DOHH2 (cell line): ENCODE data around the gene FABP7.

Experiments used
- H3F3A ChIP-seq: fragments of 200-600 bp; sonication (generic), shearing (Covaris generic); 2 replicates; pipeline ENCODE4 v1.6.0; 2016; ENCODE audit warnings: antibody characterized with exemption, mild to moderate bottlenecking; ENCODE audit not compliant: control insufficient read depth, insufficient read depth
- H3K27ac ChIP-seq: fragments of 200-600 bp; sonication (generic); 2 replicates; pipeline ENCODE4 v1.5.1; 2014; ENCODE audit warnings: low read depth, mild to moderate bottlenecking, low read length, moderate library complexity
- H3K27me3 ChIP-seq: fragments of 200-600 bp; sonication (generic); 2 replicates; pipeline ENCODE4 v1.6.1; 2014; ENCODE audit warnings: mild to moderate bottlenecking, low read length, mixed read lengths; ENCODE audit not compliant: control insufficient read depth
- H3K36me3 ChIP-seq: fragments of 200-600 bp; sonication (generic); 2 replicates; pipeline ENCODE4 v1.6.1; 2014; ENCODE audit warnings: mild to moderate bottlenecking, low read length, moderate library complexity, mixed read lengths; ENCODE audit not compliant: control insufficient read depth
- H3K4me1 ChIP-seq: fragments of 200-600 bp; sonication (generic); 2 replicates; pipeline ENCODE4 v1.6.1; 2014; ENCODE audit warnings: mild to moderate bottlenecking, low read length, mixed read lengths; ENCODE audit not compliant: control insufficient read depth
- H3K4me2 ChIP-seq: fragments of 200-600 bp; sonication (generic); 2 replicates; pipeline ENCODE4 v1.6.0; 2014; ENCODE audit warnings: mild to moderate bottlenecking, low read length, moderate library complexity
- H3K4me3 ChIP-seq: fragments of 200-600 bp; sonication (generic); 2 replicates; pipeline ENCODE4 v1.5.1; 2014; ENCODE audit warnings: mild to moderate bottlenecking, low read length, mixed read lengths
- H3K79me2 ChIP-seq: fragments of 200-600 bp; sonication (generic); 2 replicates; pipeline ENCODE4 v1.6.1; 2014; ENCODE audit warnings: mild to moderate bottlenecking, low read length, mixed read lengths; ENCODE audit not compliant: control insufficient read depth
- H3K9me2 ChIP-seq: fragments of 200-600 bp; sonication (generic); replicated peaks from 2 replicates; pipeline ENCODE4 v1.6.1; 2014; ENCODE audit warnings: mild to moderate bottlenecking, low read length, mixed read lengths; ENCODE audit not compliant: control insufficient read depth
- H3K9me3 ChIP-seq: fragments of 200-600 bp; sonication (generic); 2 replicates; pipeline ENCODE4 v1.6.1; 2014; ENCODE audit warnings: antibody characterized with exemption, low read length, mixed read lengths; ENCODE audit not compliant: control insufficient read depth, insufficient read depth
- H4K20me1 ChIP-seq: fragments of 200-600 bp; sonication (generic); 2 replicates; pipeline ENCODE4 v1.6.0; 2014; ENCODE audit warnings: low read depth, mild to moderate bottlenecking, antibody characterized with exemption, low read length, moderate library complexity; ENCODE audit not compliant: control insufficient read depth, insufficient read depth
- CTCF ChIP-seq: fragments of 200-600 bp; sonication (generic); IDR thresholded peaks from one replicate; pipeline ENCODE4 v1.5.1; 2014; ENCODE audit warnings: antibody characterized with exemption, mild to moderate bottlenecking, low read depth, low read length; ENCODE audit not compliant: poor library complexity, severe bottlenecking
- EZH2phosphoT487 ChIP-seq: fragments of 200-600 bp; sonication (generic); IDR thresholded peaks from 2 replicates; pipeline ENCODE4 v1.6.1; 2017; ENCODE audit warnings: borderline replicate concordance, mild to moderate bottlenecking, antibody characterized with exemption, low read length, moderate library complexity, mixed read lengths

FABP7 gene

GRCh38 chr6:122790423-122791309, 11.2 kb downstream of the FABP7 start:
- no peaks in the 10 kb centered on the region for H3K36me3 ChIP-seq
- TF ChIP-seq EZH2phosphoT487 (no peak), CTCF (no peak)
- no peak overlapping the region for H3K4me2 ChIP-seq
- H3K9me3 ChIP-seq, result no peaks in the 10 kb centered on the region
- H3K27ac ChIP-seq, result no peak overlapping the region
- no peaks in the 10 kb centered on the region for H3K79me2 ChIP-seq
- no peaks in the 10 kb centered on the region for H4K20me1 ChIP-seq
- H3K9me2 ChIP-seq, result no peaks in the 10 kb centered on the region
- H3F3A ChIP-seq, result no peaks in the 10 kb centered on the region
- no peak overlapping the region for H3K4me3 ChIP-seq
- no peaks in the 10 kb centered on the region for H3K4me1 ChIP-seq
- peaks cover 32% of the 10 kb centered on the region for H3K27me3 ChIP-seq

DNA sequence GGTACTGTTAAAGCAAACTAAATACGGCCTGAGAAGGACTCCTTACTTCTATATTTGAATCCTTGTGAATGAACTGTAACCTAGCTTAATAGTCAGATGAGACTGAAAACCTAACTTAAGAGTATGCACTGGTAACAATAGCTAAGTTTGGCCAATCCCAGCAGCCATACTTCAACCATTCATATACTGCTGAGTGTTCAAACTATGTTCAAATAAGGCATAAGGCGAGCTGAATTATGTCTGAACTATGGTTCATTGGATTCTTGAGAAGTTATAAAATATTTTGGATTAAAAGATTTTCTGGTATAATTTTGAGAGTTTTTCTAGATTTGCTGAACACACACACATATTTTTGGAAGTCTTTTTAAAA, 11.8 kb downstream of the FABP7 start:
- H3K36me3 ChIP-seq, result no peaks in the 10 kb centered on the region
- no peak overlapping the region for H3K4me2 ChIP-seq
- no peaks in the 10 kb centered on the region for H4K20me1 ChIP-seq
- TF ChIP-seq CTCF (no peak), EZH2phosphoT487 (no peak)
- no peaks in the 10 kb centered on the region for H3F3A ChIP-seq
- no peak overlapping the region for H3K4me3 ChIP-seq
- H3K4me1 ChIP-seq, result no peaks in the 10 kb centered on the region
- H3K27me3 ChIP-seq, result peaks cover 32% of the 10 kb centered on the region
- no peaks in the 10 kb centered on the region for H3K9me3 ChIP-seq
- H3K79me2 ChIP-seq, result no peaks in the 10 kb centered on the region
- no peak overlapping the region for H3K27ac ChIP-seq
- H3K9me2 ChIP-seq, result no peaks in the 10 kb centered on the region

DNA sequence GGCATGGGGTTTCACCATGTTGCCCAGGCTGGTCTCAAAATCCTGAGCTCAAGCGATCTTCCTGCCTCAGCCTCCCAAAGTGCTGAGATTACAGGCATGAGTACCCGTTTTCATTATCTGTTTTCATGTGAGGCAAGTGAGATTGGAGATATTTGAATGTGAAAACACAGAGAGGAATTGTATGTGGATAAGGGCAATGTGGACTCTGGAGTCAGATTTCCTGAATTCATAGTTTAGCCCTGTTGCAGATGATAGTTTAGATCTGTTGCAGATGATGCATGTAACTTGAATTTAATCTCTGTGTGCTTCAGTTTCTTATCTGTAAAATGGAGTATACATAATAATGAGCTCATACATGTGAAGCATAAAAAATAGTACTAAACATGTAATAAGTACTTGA, 13.2 kb downstream of the FABP7 start:
- Histone ChIP-seq H3K36me3 (no peaks in the 10 kb centered on the region), H3K4me1 (no peaks in the 10 kb centered on the region), H3K79me2 (no peaks in the 10 kb centered on the region), H3K9me3 (no peaks in the 10 kb centered on the region), H3K27ac (no peak overlapping the region), H3K27me3 (peaks cover 32% of the 10 kb centered on the region), H3K9me2 (no peaks in the 10 kb centered on the region), H3F3A (no peaks in the 10 kb centered on the region), H4K20me1 (no peaks in the 10 kb centered on the region), H3K4me3 (no peak overlapping the region), H3K4me2 (no peak overlapping the region)
- no peak for TF ChIP-seq CTCF
- no peak for TF ChIP-seq EZH2phosphoT487
